Liver (tissue), 3 donors: ENCODE data around the gene CCDC80.

Experiments
- CTCF ChIP-seq: fragments of 150-350 bp; IDR thresholded peaks from 2 replicates; pipeline ENCODE4 v1.5.1; 2017; ENCODE audit warnings: improper control_type of control experiment, low read depth, low read length; ENCODE audit not compliant: missing input control
- EGR1 ChIP-seq, 2 donors: IDR thresholded peaks; 2 replicates each; pipeline ENCODE4 v1.6.1; 2016 to 2018; ENCODE audit warnings: antibody characterized with exemption in 2 of 2, low read depth in 2 of 2
- GABPA ChIP-seq, 2 donors: IDR thresholded peaks in 1 of 2; conservative IDR thresholded peaks in 1 of 2; 2 replicates each; pipeline ENCODE4 v1.6.1; 2016; ENCODE audit warnings: antibody characterized with exemption in 2 of 2, mild to moderate bottlenecking in 1 of 2, moderate library complexity in 1 of 2
- MAX ChIP-seq: IDR thresholded peaks from 2 replicates; pipeline ENCODE4 v1.6.1; 2016; ENCODE audit warnings: antibody characterized with exemption
- RAD21 ChIP-seq, 2 donors: IDR thresholded peaks; 2 replicates each; pipeline ENCODE4 v1.6.1; 2016; ENCODE audit warnings: antibody characterized with exemption in 2 of 2, mild to moderate bottlenecking in 2 of 2
- REST ChIP-seq: IDR thresholded peaks from 2 replicates; pipeline ENCODE4 v1.6.1; 2016; ENCODE audit warnings: antibody characterized with exemption, mild to moderate bottlenecking
- TAF1 ChIP-seq: conservative IDR thresholded peaks from 2 replicates; pipeline ENCODE4 v1.6.1; 2016; ENCODE audit warnings: antibody characterized with exemption, mild to moderate bottlenecking
- donor health status: healthy.
- donor health status: healthy.

- TF ChIP-seq CTCF (peak; percentile 44), RAD21 (IDR thresholded peaks at IDR 0.05) (peak; percentile 72 to 77), TAF1 (no peak), REST (no peak), GABPA (IDR thresholded peaks at IDR 0.05 in 1 of 2, conservative IDR thresholded peaks at IDR 0.05 in 1 of 2) (no peak), MAX (no peak), EGR1 (IDR thresholded peaks at IDR 0.05; ENCODE audit: low read depth in 2 of 2) (no peak)
Measured at GRCh38 chr3:112582244-112582874, 58.6 kb downstream of the CCDC80 start.
